H9 (cell line): ENCODE results near the gene NAPSA. TPM values are rescaled to one million over a fixed set of nuclear protein-coding genes. Genes with fewer than 3 reads are reported as not detected.
A peak's percentile ranks its signal among the peaks of the same experiment; 100 is the strongest.

Source experiments
- DNase-seq: peaks from one replicate; pipeline ENCODE4 v3.0.0-alpha.2; 2017
- H2AFZ ChIP-seq: one replicate; pipeline ENCODE4 v1.6.1; 2013; ENCODE audit warnings: mild to moderate bottlenecking, low read length, control low read depth, moderate library complexity
- H2AK5ac ChIP-seq: 2 replicates; pipeline ENCODE4 v1.6.1; 2013; ENCODE audit warnings: low read length, control low read depth, mixed read lengths; ENCODE audit not compliant: insufficient read length
- H2BK120ac ChIP-seq: one replicate; pipeline ENCODE4 v1.6.1; 2013; ENCODE audit warnings: low read depth, mild to moderate bottlenecking, low read length, control low read depth, inconsistent platforms; ENCODE audit not compliant: poor library complexity, severe bottlenecking
- H2BK12ac ChIP-seq: 2 replicates; pipeline ENCODE4 v1.6.1; 2013; ENCODE audit warnings: low read length, control low read depth, mixed read lengths, low read depth; ENCODE audit not compliant: insufficient read length
- H2BK15ac ChIP-seq: 2 replicates; pipeline ENCODE4 v1.6.1; 2013; ENCODE audit warnings: low read depth, low read length, control low read depth
- H2BK20ac ChIP-seq: one replicate; pipeline ENCODE4 v1.6.1; 2013; ENCODE audit warnings: low read depth, mild to moderate bottlenecking, low read length, control low read depth, inconsistent platforms; ENCODE audit not compliant: poor library complexity, severe bottlenecking
- H2BK5ac ChIP-seq: 2 replicates; pipeline ENCODE4 v1.6.1; 2013; ENCODE audit warnings: low read length, control low read depth, mixed read lengths; ENCODE audit not compliant: insufficient read length
- H3K14ac ChIP-seq: 2 replicates; pipeline ENCODE4 v1.6.1; 2013; ENCODE audit warnings: low read length, control low read depth; ENCODE audit not compliant: insufficient read depth
- H3K18ac ChIP-seq: 2 replicates; pipeline ENCODE4 v1.6.1; 2013; ENCODE audit warnings: low read depth, mild to moderate bottlenecking, mixed read lengths, low read length, control low read depth; ENCODE audit not compliant: insufficient read length
- H3K23ac ChIP-seq: 2 replicates; pipeline ENCODE4 v1.6.1; 2013; ENCODE audit warnings: low read length, control low read depth, mixed read lengths, low read depth; ENCODE audit not compliant: insufficient read length
- H3K23me2 ChIP-seq: 2 replicates; pipeline ENCODE4 v1.6.1; 2013; ENCODE audit warnings: low read depth, mild to moderate bottlenecking, mixed read lengths, low read length, control low read depth; ENCODE audit not compliant: insufficient read length, poor library complexity, severe bottlenecking
- H3K27ac ChIP-seq: 2 replicates; pipeline ENCODE4 v1.5.1; 2013; ENCODE audit warnings: low read length, control low read depth, mixed read lengths, low read depth; ENCODE audit not compliant: insufficient read length
- H3K27me3 ChIP-seq: 2 replicates; pipeline ENCODE4 v1.6.1; 2013; ENCODE audit warnings: low read length, control low read depth, inconsistent platforms; ENCODE audit not compliant: insufficient read depth
- H3K4ac ChIP-seq: 2 replicates; pipeline ENCODE4 v1.6.1; 2013; ENCODE audit warnings: low read depth, mild to moderate bottlenecking, control low read depth, inconsistent platforms, low read length, moderate library complexity
- H3K4me1 ChIP-seq: 2 replicates; pipeline ENCODE4 v1.6.1; 2013; ENCODE audit warnings: low read length, control low read depth, inconsistent platforms; ENCODE audit not compliant: insufficient read depth
- H3K4me2 ChIP-seq: 2 replicates; pipeline ENCODE4 v1.6.1; 2013; ENCODE audit warnings: low read length, control low read depth, mixed read lengths; ENCODE audit not compliant: insufficient read length, insufficient read depth
- H3K56ac ChIP-seq: 2 replicates; pipeline ENCODE4 v1.6.1; 2013; ENCODE audit warnings: low read depth, mild to moderate bottlenecking, mixed read lengths, low read length, control low read depth; ENCODE audit not compliant: insufficient read length
- H3K79me1 ChIP-seq: 2 replicates; pipeline ENCODE4 v1.6.1; 2013; ENCODE audit warnings: low read depth, mild to moderate bottlenecking, moderate library complexity, low read length, control low read depth, inconsistent platforms; ENCODE audit not compliant: insufficient read depth, poor library complexity, severe bottlenecking
- H3K79me2 ChIP-seq: 2 replicates; pipeline ENCODE4 v1.6.1; 2013; ENCODE audit warnings: low read length, control low read depth, inconsistent platforms; ENCODE audit not compliant: insufficient read depth
- H3K9ac ChIP-seq: 2 replicates; pipeline ENCODE4 v1.6.1; 2013; ENCODE audit warnings: low read length, control low read depth, mixed read lengths; ENCODE audit not compliant: insufficient read length; ENCODE audit errors: extremely low read depth
- H3K9me3 ChIP-seq: one replicate; pipeline ENCODE4 v1.6.1; 2013; ENCODE audit warnings: low read depth, low read length, inconsistent platforms; ENCODE audit not compliant: control insufficient read depth
- H3T11ph ChIP-seq: one replicate; pipeline ENCODE4 v1.6.1; 2013; ENCODE audit warnings: mild to moderate bottlenecking, low read length, control low read depth, inconsistent platforms
- H4K20me1 ChIP-seq: one replicate; pipeline ENCODE4 v1.6.1; 2013; ENCODE audit not compliant: control insufficient read depth, insufficient read length, insufficient read depth
- H4K5ac ChIP-seq: 2 replicates; pipeline ENCODE4 v1.6.1; 2013; ENCODE audit warnings: low read depth, mild to moderate bottlenecking, mixed read lengths, low read length, control low read depth; ENCODE audit not compliant: insufficient read length
- H4K8ac ChIP-seq: replicated peaks from 2 replicates; pipeline ENCODE4 v1.6.1; 2013; ENCODE audit warnings: low read length, control low read depth, mixed read lengths, low read depth; ENCODE audit not compliant: insufficient read length
- H4K91ac ChIP-seq: 2 replicates; pipeline ENCODE4 v1.6.1; 2013; ENCODE audit warnings: low read depth, mild to moderate bottlenecking, moderate library complexity, mixed read lengths, low read length, control low read depth; ENCODE audit not compliant: insufficient read length
- H3K27ac Mint-ChIP-seq, 3 experiments: 2 replicates in 2 of 3; 3 replicates in 1 of 3; pipeline ENCODE4 v1.8.0; 2020 to 2021; ENCODE audit warnings: mixed read lengths in 3 of 3, mild to moderate bottlenecking in 1 of 3, moderate library complexity in 1 of 3
- H3K27me3 Mint-ChIP-seq: 2 replicates; pipeline ENCODE4 v1.8.0; 2021; ENCODE audit warnings: low read depth, mild to moderate bottlenecking, moderate library complexity, mixed read lengths
- H3K36me3 Mint-ChIP-seq, 3 experiments: 2 replicates in 2 of 3; 3 replicates in 1 of 3; pipeline ENCODE4 v1.8.0; 2020 to 2021; ENCODE audit warnings: low read depth in 3 of 3, mixed read lengths in 3 of 3; ENCODE audit not compliant: insufficient read depth in 1 of 3
- H3K4me1 Mint-ChIP-seq, 2 experiments: 2 replicates each; pipeline ENCODE4 v1.8.0; 2020; ENCODE audit warnings: mixed read lengths in 2 of 2
- H3K4me3 Mint-ChIP-seq, 2 experiments: 2 replicates in 1 of 2; 3 replicates in 1 of 2; pipeline ENCODE4 v1.8.0; 2020 to 2021; ENCODE audit warnings: mild to moderate bottlenecking in 2 of 2, mixed read lengths in 2 of 2, moderate library complexity in 1 of 2
- H3K9me3 Mint-ChIP-seq, 2 experiments: 2 replicates in 1 of 2; 3 replicates in 1 of 2; pipeline ENCODE4 v1.8.0; 2020; ENCODE audit warnings: mild to moderate bottlenecking in 2 of 2, mixed read lengths in 2 of 2, moderate library complexity in 1 of 2
- WGBS: extraction: QIAGEN DNeasy Blood & Tissue Kit; methylation state at CpG from one replicate; pipeline ENCODE4 v1.1.7; 2013; ENCODE audit warnings: missing lambda C conversion rate, low lambda C conversion rate, mixed read lengths; ENCODE audit not compliant: insufficient read length; ENCODE audit errors: extremely low coverage; 5-methylcytosine and 5-hydroxymethylcytosine counted together
- total RNA-seq: library from RNA; stranded (reverse); gene quantifications from 2 replicates; pipeline ENCODE4 v1.2.1, GENCODE V29; 2021
- TF ChIP-seq, protein P1 (sequence below): fragments of 200-600 bp; sonication (generic); conservative IDR thresholded peaks from 3 replicates; pipeline ENCODE4 v1.8.0; 2021; ENCODE audit warnings: antibody characterized with exemption, mild to moderate bottlenecking

The NAPSA gene
- total RNA-seq, 1 experiment from 2014 or later: 0.44 TPM

DNA sequence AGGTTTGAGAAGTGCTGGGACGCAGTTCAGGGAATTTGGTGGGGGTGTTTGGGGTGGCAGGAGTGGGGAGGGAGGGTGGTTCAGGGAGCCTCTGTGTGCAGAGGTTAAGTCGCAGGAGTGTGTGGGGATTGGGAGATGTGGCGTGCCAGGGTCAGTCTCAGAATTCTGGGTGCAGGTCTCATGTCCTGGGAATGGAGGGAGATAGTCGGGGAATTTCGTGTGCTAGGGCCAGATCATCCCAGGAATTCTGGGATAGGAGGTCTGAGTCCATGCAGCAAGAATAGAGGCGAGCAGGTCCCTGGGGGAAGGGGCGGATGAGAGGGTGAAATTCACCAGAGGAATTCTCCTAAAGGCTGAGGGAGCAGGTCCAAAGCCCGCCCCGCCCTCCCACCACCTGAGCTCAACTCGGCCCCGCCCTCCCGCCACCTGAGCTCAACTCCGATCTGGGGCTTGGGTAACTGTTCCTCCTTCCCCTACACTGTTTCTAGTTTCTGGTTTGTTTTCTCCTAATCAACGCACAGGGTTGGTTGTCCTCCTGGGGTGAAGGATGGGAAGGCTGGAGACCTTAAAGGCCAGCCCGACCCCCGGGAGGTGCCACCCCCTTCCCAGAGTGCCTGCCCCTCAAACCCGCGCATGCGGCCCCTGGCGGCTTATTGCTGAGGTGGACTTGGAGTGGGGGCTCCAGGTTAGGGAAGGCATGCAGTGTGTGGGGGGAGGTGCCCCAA lies 51.5 kb downstream of the NAPSA start:
- Histone ChIP-seq H2BK15ac (no peak overlapping the region), H2BK120ac (no peak overlapping the region), H3K23me2 (peaks cover 24% of the 10 kb centered on the region), H2BK12ac (no peak overlapping the region), H4K5ac (no peak overlapping the region), H2BK5ac (no peak overlapping the region), H2BK20ac (no peak overlapping the region), H3K14ac (no peak overlapping the region), H3K79me1 (no peaks in the 10 kb centered on the region), H3K56ac (no peak overlapping the region), H4K8ac (no peak overlapping the region), H2AFZ (no peak overlapping the region), H3K23ac (no peak overlapping the region), H3T11ph (no peak overlapping the region), H3K27ac (peak overlapping the region; percentile 29), H3K18ac (no peak overlapping the region), H3K4me1 (no peaks in the 10 kb centered on the region), H3K4me2 (peak overlapping the region; percentile 72), H3K79me2 (no peaks in the 10 kb centered on the region), H3K4ac (no peak overlapping the region), H3K9me3 (no peaks in the 10 kb centered on the region), H4K91ac (no peak overlapping the region), H3K27me3 (no peaks in the 10 kb centered on the region), H2AK5ac (no peak overlapping the region), H4K20me1 (no peaks in the 10 kb centered on the region), H3K9ac (no peak overlapping the region)
- H3K27ac Mint-ChIP-seq: peak overlapping the region; percentile 97 to 98 (median 97)
- DNase-seq: peak; percentile 87
- peaks cover 19 to 49% of the 10 kb centered on the region in 2 experiments for H3K4me1 Mint-ChIP-seq
- TF ChIP-seq, protein P1, sequence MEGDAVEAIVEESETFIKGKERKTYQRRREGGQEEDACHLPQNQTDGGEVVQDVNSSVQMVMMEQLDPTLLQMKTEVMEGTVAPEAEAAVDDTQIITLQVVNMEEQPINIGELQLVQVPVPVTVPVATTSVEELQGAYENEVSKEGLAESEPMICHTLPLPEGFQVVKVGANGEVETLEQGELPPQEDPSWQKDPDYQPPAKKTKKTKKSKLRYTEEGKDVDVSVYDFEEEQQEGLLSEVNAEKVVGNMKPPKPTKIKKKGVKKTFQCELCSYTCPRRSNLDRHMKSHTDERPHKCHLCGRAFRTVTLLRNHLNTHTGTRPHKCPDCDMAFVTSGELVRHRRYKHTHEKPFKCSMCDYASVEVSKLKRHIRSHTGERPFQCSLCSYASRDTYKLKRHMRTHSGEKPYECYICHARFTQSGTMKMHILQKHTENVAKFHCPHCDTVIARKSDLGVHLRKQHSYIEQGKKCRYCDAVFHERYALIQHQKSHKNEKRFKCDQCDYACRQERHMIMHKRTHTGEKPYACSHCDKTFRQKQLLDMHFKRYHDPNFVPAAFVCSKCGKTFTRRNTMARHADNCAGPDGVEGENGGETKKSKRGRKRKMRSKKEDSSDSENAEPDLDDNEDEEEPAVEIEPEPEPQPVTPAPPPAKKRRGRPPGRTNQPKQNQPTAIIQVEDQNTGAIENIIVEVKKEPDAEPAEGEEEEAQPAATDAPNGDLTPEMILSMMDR: peak; percentile 59
- peaks cover under 1 to 14% (median 10%) of the 10 kb centered on the region in 3 experiments; a peak in 5 of 7 replicates for H3K36me3 Mint-ChIP-seq
- H3K9me3 Mint-ChIP-seq: no peaks in the 10 kb centered on the region; a peak in 1 of 5 replicates
- peaks cover 10% of the 10 kb centered on the region for H3K27me3 Mint-ChIP-seq
- peak overlapping the region; percentile 79 to 87 for H3K4me3 Mint-ChIP-seq
- WGBS: no CpG with 5 or more reads among the region's 20 CpGs
